Suprapubic skin (tissue), 4 donors: ENCODE data around the gene RGS7.
"Not testable (repeated sequence)": the region's sequence is repeated elsewhere in the genome, so short reads cannot be mapped to it uniquely, and the experiment has no call there.

Experiments used
- EP300 ChIP-seq: sonication (generic); formaldehyde crosslinking; IDR thresholded peaks from one replicate; pipeline ENCODE4 v1.6.1; 2017; ENCODE audit warnings: antibody characterized with exemption
- POLR2A ChIP-seq, 2 donors: fragments of 450-650 bp; IDR thresholded peaks; one replicate each; pipeline ENCODE4 v1.6.1; 2017; ENCODE audit warnings: antibody characterized with exemption in 2 of 2, mild to moderate bottlenecking in 2 of 2, moderate library complexity in 2 of 2
- POLR2AphosphoS5 ChIP-seq, 3 donors: sonication (generic); formaldehyde crosslinking; IDR thresholded peaks; one replicate each; pipeline ENCODE4 v1.6.1; 2017; ENCODE audit warnings: antibody characterized with exemption in 3 of 3
- TF ChIP-seq, protein P1 (sequence below), 2 donors: fragments of 200-600 bp in 1 of 2; fragments of 450-650 bp in 1 of 2; sonication (generic) in 1 of 2; IDR thresholded peaks; one replicate each; pipeline ENCODE4 v1.5.1; 2016 to 2019; ENCODE audit warnings: antibody characterized with exemption in 2 of 2, mild to moderate bottlenecking in 1 of 2, moderate library complexity in 1 of 2

DNA sequence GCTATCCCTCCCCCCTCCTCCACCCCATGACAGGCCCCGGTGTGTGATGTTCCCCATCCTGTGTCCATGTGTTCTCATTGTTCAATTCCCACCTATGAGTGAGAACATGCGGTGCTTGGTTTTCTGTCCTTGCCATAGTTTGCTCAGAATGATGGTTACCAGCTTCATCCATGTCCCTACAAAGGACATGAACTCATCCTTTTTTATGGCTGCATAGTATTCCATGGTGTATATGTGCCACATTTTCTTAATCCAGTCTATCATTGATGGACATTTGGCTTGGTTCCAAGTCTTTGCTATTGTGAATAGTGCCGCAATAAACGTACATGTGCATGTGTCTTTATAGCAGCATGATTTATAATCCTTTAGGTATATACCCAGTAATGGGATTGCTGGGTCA lies 461.6 kb downstream of the RGS7 start:
- TF ChIP-seq, protein P1, sequence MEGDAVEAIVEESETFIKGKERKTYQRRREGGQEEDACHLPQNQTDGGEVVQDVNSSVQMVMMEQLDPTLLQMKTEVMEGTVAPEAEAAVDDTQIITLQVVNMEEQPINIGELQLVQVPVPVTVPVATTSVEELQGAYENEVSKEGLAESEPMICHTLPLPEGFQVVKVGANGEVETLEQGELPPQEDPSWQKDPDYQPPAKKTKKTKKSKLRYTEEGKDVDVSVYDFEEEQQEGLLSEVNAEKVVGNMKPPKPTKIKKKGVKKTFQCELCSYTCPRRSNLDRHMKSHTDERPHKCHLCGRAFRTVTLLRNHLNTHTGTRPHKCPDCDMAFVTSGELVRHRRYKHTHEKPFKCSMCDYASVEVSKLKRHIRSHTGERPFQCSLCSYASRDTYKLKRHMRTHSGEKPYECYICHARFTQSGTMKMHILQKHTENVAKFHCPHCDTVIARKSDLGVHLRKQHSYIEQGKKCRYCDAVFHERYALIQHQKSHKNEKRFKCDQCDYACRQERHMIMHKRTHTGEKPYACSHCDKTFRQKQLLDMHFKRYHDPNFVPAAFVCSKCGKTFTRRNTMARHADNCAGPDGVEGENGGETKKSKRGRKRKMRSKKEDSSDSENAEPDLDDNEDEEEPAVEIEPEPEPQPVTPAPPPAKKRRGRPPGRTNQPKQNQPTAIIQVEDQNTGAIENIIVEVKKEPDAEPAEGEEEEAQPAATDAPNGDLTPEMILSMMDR (IDR thresholded peaks at IDR 0.05) = not testable (repeated sequence)
- not testable (repeated sequence) for TF ChIP-seq POLR2A (IDR thresholded peaks at IDR 0.05); EP300; POLR2AphosphoS5 (IDR thresholded peaks at IDR 0.05)
